Duodenal mucosa (tissue), 2 donors: ENCODE results near the gene DDAH2.

Experiments
- H3K27ac ChIP-seq: one replicate; pipeline ENCODE4 v1.7.0; 2013; ENCODE audit warnings: low read depth, low read length
- H3K27me3 ChIP-seq, 2 donors: one replicate each; pipeline ENCODE4 v1.7.0; 2013; ENCODE audit warnings: low read length in 2 of 2, control low read depth in 1 of 2; ENCODE audit not compliant: insufficient read depth in 2 of 2, control insufficient read depth in 1 of 2
- H3K36me3 ChIP-seq, 2 donors: one replicate each; pipeline ENCODE4 v1.7.0; 2013; ENCODE audit warnings: low read length in 2 of 2, control low read depth in 1 of 2; ENCODE audit not compliant: insufficient read depth in 2 of 2, control insufficient read depth in 1 of 2
- H3K4me1 ChIP-seq, 2 donors: one replicate each; pipeline ENCODE4 v1.7.0; 2013; ENCODE audit warnings: low read length in 2 of 2, control low read depth in 1 of 2; ENCODE audit not compliant: insufficient read depth in 2 of 2, control insufficient read depth in 1 of 2
- H3K4me3 ChIP-seq, 2 donors: one replicate each; pipeline ENCODE4 v1.7.0; 2013; ENCODE audit warnings: low read length in 2 of 2, low read depth in 1 of 2
- H3K9ac ChIP-seq, 2 donors: one replicate each; pipeline ENCODE4 v1.7.0; 2013; ENCODE audit warnings: low read length in 2 of 2, low read depth in 1 of 2
- H3K9me3 ChIP-seq, 2 donors: one replicate each; pipeline ENCODE4 v1.7.0; 2013; ENCODE audit warnings: low read length in 2 of 2, control low read depth in 1 of 2; ENCODE audit not compliant: control insufficient read depth in 1 of 2

Gene DDAH2

DNA sequence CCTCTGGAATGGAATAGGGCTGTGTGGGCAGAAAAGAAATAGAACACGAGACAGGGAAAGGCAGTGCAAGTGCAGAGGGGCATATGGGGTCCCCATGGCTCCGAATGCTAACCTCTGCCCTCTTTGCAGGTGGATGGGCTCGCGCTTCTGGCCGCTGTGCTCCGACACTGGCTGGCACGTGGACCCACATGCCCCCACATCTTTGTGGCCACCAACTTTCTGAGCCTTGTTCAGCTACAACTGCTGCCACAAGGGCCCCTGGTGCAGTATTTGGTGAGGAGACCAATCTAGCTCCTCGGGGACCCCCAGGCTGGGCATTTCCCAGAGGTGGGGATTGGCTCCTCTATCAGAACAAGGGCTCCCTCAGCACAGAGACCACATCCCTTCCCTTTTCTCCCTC, 32.2 kb upstream of the DDAH2 start:
- Histone ChIP-seq H3K9ac (peak overlapping the region; percentile 33 to 35), H3K4me1 (peaks cover 37 to 40% of the 10 kb centered on the region in 2 donors), H3K27ac (no peak overlapping the region), H3K4me3 (no peak overlapping the region), H3K27me3 (no peaks in the 10 kb centered on the region), H3K9me3 (no peaks in the 10 kb centered on the region), H3K36me3 (peaks cover 0 to 24% of the 10 kb centered on the region in 2 donors)

DNA sequence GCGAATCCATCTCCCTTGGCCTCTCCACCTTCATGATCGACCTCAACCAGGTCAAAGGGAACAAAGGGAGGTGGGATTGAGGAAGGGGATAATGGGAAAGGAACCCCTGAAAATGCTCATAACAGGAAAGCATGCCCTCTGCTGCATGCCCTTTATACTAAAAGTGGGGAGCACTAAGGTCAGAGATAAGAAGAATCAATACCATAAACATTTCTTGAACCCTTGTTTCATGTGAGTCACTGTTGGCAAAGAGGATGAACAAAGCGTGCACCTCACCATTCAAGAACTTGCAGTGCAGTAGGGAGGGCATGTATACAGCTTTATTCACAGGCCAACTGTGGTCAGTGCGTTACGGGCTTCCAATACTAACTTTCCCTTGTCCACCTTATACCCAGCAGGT, 31.7 kb upstream of the DDAH2 start:
- Histone ChIP-seq H3K4me1 (peaks cover 34 to 37% of the 10 kb centered on the region in 2 donors), H3K27me3 (no peaks in the 10 kb centered on the region), H3K4me3 (no peak overlapping the region), H3K36me3 (peaks cover 0 to 24% of the 10 kb centered on the region in 2 donors), H3K27ac (no peak overlapping the region), H3K9me3 (no peaks in the 10 kb centered on the region), H3K9ac (peak overlapping the region; percentile 33 to 35)

DNA sequence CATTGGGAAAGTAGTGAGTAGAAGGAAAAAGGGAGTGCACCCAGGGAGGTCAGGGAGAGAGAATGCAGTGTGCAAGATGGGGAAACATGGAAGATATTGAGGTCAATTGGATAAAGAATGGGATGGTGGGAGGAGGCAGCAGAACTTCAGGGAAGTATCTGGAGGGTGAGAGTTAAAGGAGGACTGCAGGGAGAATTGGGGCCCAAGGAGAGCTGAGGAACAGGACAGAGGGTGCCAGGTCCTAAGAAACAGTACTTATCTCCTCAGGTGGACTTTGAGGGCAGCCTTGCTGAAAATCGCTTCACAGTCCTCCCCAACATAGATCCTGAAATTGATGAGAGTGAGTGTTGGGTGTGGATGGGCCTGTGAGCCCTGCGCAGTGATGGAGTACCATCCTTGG, 29.2 kb upstream of the DDAH2 start:
- no peak overlapping the region for H3K27ac ChIP-seq
- peaks cover 16 to 27% of the 10 kb centered on the region in 2 donors for H3K4me1 ChIP-seq
- no peaks in the 10 kb centered on the region for H3K9me3 ChIP-seq
- no peak overlapping the region for H3K4me3 ChIP-seq
- H3K27me3 ChIP-seq = no peaks in the 10 kb centered on the region
- H3K36me3 ChIP-seq = peaks cover 0 to 20% of the 10 kb centered on the region in 2 donors
- no peak overlapping the region for H3K9ac ChIP-seq

DNA sequence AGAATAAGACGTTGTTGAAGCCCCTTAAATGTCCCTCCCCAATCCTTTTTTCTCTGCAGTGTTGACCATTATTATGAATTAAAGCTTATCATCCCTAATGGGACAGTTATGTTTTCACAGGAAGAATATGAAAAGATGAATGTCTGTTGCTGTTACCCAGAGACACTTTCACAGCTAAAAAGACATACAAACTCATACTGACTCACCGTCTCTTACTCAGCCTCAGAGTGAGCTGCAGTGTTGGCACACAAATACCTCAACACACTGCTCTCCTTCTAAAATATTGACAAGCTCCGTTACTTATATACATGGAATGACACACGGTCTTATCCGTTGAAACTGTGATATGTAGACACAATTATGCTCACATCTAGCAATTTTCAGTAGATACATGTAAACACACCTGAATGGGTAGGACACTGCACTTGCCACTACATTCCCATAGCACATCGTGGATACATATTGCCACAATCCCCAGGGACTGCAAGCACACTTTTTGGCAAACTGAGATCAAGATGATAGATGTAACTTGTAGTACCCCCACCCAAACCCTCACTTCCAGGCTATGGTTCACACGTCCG, 23.7 kb upstream of the DDAH2 start:
- Histone ChIP-seq H3K9me3 (no peaks in the 10 kb centered on the region), H3K4me1 (no peaks in the 10 kb centered on the region)

DNA sequence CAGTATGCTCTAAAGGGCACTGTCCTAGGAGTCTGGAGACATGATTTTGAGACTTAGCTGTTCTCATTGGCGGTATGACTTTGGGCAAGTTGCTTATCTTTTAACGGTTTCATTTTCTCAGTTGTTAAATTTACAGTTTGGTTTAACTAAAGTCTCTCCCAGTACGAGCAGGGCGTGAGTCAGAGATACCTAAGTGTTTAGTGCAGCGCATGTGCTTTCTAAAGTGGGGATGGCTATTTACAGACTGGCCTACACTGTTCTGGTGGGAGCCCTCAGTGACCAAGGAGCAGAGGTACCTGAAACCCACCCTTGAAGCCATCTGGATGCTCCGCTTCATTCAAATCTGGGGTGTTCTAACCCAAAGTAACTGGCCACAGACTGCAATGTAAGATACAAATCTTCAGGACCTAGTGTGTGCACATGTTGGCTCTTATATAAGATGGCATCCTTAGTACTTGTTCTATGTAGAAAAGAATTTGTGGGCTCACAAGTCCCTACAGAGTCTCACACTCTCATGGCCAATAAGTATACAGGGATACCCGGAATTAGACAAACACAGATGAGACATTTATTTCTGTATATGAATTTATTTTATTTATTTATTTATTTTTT, 21.4 kb upstream of the DDAH2 start:
- Histone ChIP-seq H3K36me3 (peaks cover 0 to 6% of the 10 kb centered on the region in 2 donors), H3K9ac (no peak overlapping the region), H3K27me3 (no peaks in the 10 kb centered on the region), H3K4me1 (no peaks in the 10 kb centered on the region), H3K4me3 (no peak overlapping the region), H3K27ac (no peak overlapping the region), H3K9me3 (no peaks in the 10 kb centered on the region)

More for the DNA sequence above, 23.7 kb upstream of the DDAH2 start:
- no peak overlapping the region for H3K4me3 ChIP-seq
- no peaks in the 10 kb centered on the region for H3K27me3 ChIP-seq
- no peak overlapping the region for H3K9ac ChIP-seq
- no peaks in the 10 kb centered on the region for H3K36me3 ChIP-seq
- H3K27ac ChIP-seq = no peak overlapping the region

DNA sequence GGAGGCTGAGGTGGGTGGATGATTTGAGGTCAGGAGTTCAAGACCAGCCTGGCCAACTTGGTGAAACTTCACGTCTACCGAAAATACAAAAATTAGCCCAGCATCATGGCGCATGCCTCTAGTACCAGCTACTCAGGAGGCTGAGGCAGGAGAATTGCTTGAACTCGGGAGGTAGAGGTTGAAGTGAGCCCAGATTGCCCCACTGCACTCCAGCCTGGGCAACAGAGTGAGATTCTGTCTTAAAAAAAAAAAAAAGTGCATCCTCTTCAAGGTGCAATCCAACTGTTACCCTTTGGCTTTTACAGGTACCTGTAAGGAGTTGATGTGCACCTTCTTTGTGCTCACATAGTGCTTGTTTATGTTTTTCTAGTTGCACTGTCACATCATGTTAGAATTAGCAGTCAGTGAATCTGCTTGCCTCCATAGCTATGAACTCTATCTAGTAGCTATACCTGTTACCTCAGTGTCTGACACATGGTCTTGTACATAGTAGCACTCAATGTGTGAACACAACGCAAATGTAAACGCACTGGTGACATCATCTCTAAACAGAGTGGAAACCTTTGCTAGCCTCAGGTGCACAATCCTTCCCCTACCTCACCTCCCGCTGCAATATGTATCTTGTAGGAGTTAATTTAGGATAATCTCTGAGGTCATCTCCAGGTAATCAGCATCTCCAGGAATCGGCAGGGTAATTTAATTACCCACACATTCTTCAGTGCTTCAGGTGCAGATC, 20.4 kb upstream of the DDAH2 start:
- Histone ChIP-seq H3K4me3 (no peak overlapping the region), H3K27me3 (no peaks in the 10 kb centered on the region), H3K27ac (no peak overlapping the region), H3K36me3 (peaks cover 0 to 6% of the 10 kb centered on the region in 2 donors), H3K9ac (no peak overlapping the region), H3K9me3 (no peaks in the 10 kb centered on the region), H3K4me1 (no peaks in the 10 kb centered on the region)

DNA sequence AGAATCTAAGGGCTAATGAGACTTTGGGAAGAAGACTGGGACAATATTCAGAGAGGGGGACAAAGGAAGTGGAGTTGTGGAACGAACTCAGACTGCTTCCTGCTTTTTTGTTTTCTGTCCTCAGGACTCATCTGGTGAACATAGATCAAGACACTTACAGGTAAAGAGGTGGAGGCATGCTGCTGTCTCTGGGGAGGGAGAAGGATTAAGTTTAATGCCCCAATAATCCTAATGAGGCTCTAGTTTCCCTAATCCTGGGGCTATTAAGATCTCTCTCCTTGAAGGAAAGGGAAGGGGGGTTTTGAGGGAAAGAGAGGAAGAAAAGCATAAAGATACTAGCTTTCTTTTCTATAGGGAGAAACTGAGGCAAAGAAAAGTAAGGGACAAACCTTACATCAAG, 15.3 kb upstream of the DDAH2 start:
- Histone ChIP-seq H3K36me3 (peaks cover 0 to 19% of the 10 kb centered on the region in 2 donors), H3K4me1 (peaks cover under 1 to 12% of the 10 kb centered on the region in 2 donors), H3K9ac (no peak overlapping the region), H3K27me3 (no peaks in the 10 kb centered on the region), H3K4me3 (no peak overlapping the region), H3K27ac (no peak overlapping the region), H3K9me3 (no peaks in the 10 kb centered on the region)

DNA sequence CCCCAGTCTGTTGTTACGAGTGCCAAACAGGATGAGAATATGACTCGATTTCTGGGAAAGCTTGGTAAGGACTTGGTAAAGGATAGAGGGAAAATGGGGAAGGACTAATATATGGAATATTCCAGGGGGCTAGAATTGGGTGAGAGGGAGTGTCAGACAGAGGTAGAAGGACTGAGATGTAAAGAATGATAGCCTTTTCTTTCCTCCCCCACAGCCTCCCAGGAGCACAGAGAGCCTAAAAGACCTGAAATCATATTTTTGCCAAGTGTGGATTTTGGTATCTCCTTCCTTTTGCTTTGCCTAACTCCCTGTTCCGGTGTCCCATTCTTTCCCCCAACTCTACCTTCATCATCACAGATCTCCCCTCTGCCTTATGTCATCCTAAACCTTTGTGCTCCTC, 13.8 kb upstream of the DDAH2 start:
- Histone ChIP-seq H3K4me3 (no peak overlapping the region), H3K27me3 (no peaks in the 10 kb centered on the region), H3K9me3 (no peaks in the 10 kb centered on the region), H3K36me3 (peaks cover 0 to 19% of the 10 kb centered on the region in 2 donors), H3K9ac (no peak overlapping the region), H3K27ac (no peak overlapping the region), H3K4me1 (peaks cover 14 to 26% of the 10 kb centered on the region in 2 donors)

DNA sequence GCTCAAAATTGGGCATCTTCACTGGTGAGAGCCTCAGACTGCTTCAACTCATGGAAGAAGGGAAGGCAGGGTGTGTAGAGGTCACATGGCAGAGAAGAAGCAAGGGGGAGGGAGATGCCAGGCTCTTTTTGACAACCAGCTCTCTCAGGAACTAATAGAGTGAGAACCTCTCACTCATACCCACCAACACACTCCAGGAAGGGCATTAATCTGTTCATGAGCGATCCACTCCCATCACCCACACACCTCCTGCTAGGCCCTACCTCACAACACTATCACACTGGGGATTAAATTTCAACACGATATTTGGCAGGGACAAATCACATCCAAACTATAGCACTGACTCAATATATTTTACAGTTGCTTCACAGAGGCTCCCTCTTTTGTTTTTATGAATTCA, 12.7 kb upstream of the DDAH2 start:
- H3K4me3 ChIP-seq = no peak overlapping the region
- H3K36me3 ChIP-seq = peaks cover 0 to 13% of the 10 kb centered on the region in 2 donors
- peaks cover 25 to 35% of the 10 kb centered on the region in 2 donors for H3K4me1 ChIP-seq
- no peak overlapping the region for H3K9ac ChIP-seq
- H3K27me3 ChIP-seq = no peaks in the 10 kb centered on the region
- no peaks in the 10 kb centered on the region for H3K9me3 ChIP-seq
- no peak overlapping the region for H3K27ac ChIP-seq
